ENCODE data around the gene PDE4B.

- TF ChIP-seq CTCF (IDR thresholded peaks at IDR 0.05; ENCODE audit: poor library complexity, severe bottlenecking) (no peak), MXI1 (conservative IDR thresholded peaks at IDR 0.05; ENCODE audit: poor library complexity, severe bottlenecking) (no peak), REST (IDR thresholded peaks at IDR 0.05; ENCODE audit: borderline replicate concordance) (no peak), POLR2AphosphoS5 (IDR thresholded peaks at IDR 0.05) (no peak), EZH2 (IDR thresholded peaks at IDR 0.05; ENCODE audit: borderline replicate concordance, insufficient read depth, low read length, poor library complexity, severe bottlenecking) (no peak), TAF1 (IDR thresholded peaks at IDR 0.05; ENCODE audit: low read depth) (no peak), EP300 (conservative IDR thresholded peaks at IDR 0.05; ENCODE audit: poor library complexity, severe bottlenecking) (no peak), RAD21 (conservative IDR thresholded peaks at IDR 0.05) (no peak)
Measured at GRCh38 chr1:66269222-66269621, 476.5 kb downstream of the PDE4B start.

All from neural cell (in vitro differentiated cells).